GM18508 (cell line): ENCODE measurements around the gene GALNT13.
"Not testable (repeated sequence)": the region's sequence is repeated elsewhere in the genome, so short reads cannot be mapped to it uniquely, and the experiment has no call there.

Source experiments
- ATAC-seq: cut with Tn5 transposase; IDR thresholded peaks from one replicate; pipeline ENCODE4 v1.9.1; 2021; ENCODE audit warnings: moderate number of reproducible peaks; ENCODE audit not compliant: insufficient read depth, unreplicated experiment

Gene GALNT13

DNA sequence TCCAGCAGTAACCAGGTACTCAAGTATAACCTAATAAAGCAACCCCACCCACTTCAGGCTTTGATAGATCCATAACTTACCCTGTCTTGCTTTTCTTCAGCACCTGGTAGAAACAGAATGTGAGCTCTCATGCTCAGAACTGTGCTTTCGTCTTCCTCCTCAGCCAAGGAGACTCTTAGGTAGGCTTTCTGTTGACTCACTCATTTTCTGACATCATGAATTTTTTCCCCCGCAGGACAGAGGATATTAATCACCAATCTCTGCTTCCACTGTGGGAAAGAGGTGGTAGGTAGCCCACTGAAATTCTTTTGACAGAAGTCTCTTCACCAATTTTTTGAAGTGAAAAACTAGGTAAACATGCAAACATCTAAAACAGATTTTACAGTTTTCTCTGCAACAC lies 585.6 kb downstream of the GALNT13 start:
- no peak for ATAC-seq

DNA sequence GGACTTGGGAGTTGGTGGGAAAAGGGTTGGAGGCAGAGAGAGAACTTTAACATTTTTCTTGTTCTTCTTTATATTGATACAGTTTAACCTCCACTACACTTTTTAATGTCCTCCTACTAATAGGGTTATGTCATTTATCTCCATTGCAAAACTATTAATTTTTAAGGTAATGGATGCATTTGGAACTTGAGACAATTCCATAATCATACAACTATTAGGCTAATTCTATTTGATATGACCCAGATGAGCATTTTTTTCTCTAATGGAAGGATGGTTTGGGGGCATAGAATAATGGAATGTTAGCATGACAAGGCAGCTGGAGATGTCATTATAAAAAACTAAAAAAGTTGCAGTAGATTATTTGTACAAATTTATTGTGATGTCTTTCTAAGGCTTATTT lies 587.6 kb downstream of the GALNT13 start:
- no peak for ATAC-seq

GRCh38 chr2:154462634-154463033 lies 590.9 kb downstream of the GALNT13 start:
- ATAC-seq = no peak

DNA sequence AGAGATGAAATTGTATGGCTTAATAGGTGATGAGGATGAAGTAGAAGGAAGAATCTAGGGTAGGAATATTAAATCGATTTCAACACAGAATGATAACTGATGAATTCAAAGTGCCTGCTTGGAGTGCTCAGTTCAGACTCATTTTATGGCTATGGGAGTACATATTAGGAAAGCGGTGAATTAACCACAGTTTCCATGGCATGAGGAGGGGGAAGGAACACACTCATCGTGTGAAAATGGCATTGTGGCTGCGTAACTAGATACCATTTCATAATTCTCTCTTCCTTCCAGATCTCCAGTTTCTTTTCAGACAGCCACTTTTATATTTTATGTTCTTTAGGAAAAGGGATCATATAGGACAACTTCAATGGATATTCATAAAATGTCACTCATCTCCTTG lies 594.5 kb downstream of the GALNT13 start:
- ATAC-seq = no peak

- no peak for ATAC-seq
These were observed 598.7 kb downstream of the GALNT13 start for GRCh38 chr2:154470376-154470775.

GRCh38 chr2:154471492-154471891 lies 599.8 kb downstream of the GALNT13 start:
- ATAC-seq = not testable (repeated sequence)

DNA sequence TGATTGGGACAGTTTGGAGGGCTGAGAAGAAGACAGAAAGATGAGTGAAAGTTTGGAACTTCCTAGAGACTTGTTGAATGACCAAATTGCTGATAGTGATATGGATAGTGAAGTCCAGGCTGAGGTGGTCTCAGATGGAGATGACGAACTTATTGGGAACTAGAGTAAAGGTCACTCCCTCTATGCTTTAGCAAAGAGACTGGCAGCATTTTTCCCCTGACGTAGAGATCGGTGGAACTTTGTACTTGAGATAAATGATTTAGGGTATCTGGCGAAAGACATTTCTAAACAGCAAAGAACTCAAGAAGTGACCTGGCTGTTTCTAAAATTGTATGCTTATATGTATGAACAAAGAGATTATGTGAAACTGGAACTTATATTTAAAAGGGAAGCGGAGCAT lies 605.6 kb downstream of the GALNT13 start:
- no peak for ATAC-seq

- ATAC-seq = no peak
These were observed 608.8 kb downstream of the GALNT13 start for GRCh38 chr2:154480521-154480920.

DNA sequence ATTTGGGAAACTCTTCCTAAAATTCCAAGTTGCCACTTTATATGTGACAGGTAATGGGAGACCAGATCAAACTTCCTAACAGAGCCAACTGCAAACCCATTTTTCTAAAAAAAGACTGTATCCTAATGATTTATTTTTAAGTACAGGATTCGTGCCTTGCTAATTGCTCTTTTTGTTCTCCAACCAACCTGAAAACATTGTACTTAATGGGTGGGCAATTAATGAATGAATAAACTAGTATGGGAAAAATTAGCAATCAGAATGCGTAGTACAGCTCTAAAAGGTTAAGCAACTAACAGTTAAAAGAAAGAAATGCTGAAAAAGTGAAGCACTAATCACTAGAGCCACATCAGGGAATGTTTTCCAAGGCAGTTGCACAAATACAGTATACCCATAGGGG lies 609.6 kb downstream of the GALNT13 start:
- no peak for ATAC-seq

DNA sequence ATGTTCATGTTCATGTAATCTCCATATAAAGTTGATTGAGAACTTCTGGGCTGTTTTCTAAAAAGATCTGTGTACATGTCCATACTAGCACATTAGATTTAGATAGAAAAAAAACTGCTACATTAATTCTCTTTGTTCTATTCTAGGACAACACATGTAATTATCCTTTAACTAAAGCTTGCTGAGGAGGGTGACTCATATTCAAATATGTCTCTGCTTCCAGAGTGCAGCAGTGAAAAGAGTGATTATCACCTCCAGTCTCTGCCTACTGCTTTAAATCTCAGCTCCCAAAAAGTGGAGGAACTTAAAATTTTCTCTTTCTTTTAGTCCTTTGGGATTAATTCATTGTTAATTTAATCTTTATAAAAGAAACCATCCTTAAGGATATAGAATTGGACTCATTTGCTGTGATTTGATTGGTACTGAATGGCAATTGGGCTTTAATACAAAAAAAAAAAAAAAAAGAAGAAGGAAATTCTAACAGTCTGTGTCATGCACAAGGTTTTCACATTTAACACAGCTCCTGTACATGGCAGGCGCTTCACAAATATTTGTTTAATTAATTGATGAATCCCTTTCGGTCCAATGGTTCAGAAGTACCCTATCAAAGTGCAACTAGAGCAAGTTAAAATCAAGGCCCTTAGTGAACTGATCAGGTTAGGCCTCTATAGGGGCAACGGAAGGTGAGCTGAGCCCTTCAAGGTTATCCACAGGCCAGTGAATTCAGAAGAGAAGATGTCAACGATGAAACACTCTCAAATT lies 612.8 kb downstream of the GALNT13 start:
- no peak for ATAC-seq

DNA sequence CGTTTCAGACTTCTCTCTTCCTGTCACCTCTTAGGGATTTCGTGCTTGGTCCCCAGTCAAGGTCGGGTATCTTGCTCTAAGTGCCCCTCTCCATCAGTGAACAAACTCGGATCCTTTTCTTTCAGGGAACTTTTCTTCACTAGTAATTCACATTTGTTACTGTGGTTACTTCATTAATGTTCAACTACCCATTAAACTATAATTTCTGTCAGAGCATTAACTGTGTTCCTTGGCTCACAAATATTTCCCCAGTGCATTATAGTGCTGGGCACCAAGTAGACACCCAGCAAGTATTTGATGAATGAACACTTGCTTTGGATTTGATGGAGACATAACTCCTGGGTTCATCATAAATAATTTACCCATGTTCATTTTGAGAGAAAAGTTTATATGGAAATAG lies 617.1 kb downstream of the GALNT13 start:
- ATAC-seq = no peak

DNA sequence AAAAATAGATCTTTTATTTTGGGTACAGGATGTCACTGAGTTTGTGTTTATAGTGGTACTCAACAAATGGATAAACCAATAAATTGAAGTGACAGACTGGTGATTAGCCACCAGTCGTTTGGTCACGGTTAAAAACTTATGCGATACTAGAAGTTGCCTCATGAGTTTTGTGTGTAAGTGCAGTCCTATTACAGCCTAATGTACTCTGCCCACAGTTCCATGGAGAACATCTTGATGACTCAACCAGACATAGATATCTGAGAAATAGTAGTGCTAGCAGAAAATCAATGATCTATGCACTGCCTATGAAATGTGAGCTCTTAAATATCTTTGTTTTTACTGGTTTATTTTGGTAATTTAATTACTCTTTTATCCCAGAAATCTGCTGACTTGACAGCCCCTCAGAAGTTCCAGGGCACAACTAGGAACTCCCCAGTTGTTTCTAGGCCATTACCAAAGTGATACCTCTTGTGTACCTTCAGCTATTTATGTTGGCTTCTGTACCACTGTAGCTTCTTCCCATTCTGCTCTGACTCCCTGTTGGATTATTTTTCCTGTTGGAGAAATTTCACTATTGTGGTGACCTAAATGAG lies 617.6 kb downstream of the GALNT13 start:
- no peak for ATAC-seq

DNA sequence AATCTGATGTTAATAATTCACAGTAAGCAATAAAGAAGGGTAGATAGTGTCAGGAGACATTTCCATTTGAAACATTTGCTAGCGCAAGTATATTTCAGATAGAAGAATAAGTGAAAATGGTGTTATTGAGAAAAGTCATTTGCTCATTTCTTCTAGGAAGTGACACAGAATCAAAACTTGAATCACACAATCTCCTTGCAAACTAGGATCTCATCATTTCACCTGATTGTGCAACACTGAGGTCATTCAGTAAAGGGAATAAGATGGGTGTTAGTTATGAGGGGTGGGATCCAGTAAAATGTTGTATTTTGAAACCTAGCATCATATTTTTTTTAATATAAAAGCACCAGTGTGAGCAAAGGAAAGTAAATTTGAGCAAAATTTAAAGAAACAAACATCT lies 618.8 kb downstream of the GALNT13 start:
- ATAC-seq = no peak

DNA sequence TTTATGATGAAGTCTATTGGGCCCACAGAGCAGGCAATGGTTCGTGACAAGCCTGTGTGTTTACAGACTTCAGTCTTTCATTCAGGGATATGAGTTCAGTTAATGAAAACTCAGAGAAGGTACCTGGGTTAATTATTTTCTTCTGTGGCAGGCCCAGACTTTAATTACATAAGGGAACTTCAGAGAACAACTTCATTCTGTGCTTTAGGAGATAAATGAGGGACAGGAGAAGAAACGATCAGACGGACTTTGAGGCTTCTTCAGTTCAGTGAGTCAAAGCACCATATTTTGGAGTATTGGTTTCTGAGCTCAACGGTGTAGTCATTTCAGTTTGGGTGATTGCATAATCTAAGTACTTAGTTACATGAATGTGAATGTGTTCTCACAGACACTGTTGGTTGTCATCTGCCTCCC lies 623.7 kb downstream of the GALNT13 start:
- ATAC-seq = peak; percentile 48

DNA sequence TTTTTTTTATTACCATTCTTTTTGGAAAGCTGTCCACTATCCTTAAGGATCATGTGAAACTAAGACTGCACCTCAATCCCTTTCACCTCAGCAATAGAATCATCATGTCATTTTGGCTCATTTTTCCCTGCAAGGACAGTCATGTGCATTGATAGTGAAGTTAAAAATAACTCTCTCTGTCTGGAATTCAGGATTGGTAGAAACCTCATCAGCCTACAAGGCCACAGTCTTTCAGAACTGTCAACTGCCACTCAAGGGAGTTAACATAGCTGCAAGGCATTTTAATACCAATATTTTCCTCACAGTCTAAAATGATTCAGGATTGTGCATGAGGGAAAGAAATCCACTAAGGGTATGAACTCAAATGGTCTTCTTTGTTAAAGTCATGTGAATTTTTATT lies 625.3 kb downstream of the GALNT13 start:
- no peak for ATAC-seq
